Measurements from ENCODE around the gene MRPS9.

Gene MRPS9

GRCh38 chr2:105118960-105119359 is 81.1 kb downstream of the MRPS9 start:
- DNase-seq (ENCODE audit: low read depth, low spot score) = peak; percentile 49

DNA sequence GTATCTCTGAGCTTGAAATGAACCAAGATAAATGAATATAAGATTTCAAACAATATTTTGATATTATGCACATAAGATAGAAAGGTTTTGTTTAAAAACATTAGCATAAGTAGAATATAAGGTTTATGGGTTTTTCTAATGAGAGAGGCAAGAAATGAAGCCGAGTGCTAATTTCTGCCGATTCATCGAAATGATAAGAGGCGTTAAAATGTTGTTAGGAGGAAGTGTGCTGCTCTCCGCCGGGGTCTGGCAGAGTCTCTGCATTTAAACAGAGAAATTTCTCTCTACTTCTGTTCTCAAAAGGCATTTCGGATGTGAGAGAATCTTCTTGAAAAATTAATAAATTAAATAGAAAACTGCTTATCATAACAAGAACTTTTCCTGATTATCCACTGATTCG is 83.6 kb downstream of the MRPS9 start:
- no peak for DNase-seq (ENCODE audit: low read depth, low spot score)

GRCh38 chr2:105125428-105125827 is 87.6 kb downstream of the MRPS9 start:
- DNase-seq (ENCODE audit: low read depth, low spot score) = peak; percentile 32

- DNase-seq (ENCODE audit: low read depth, low spot score) = no peak
Observed at GRCh38 chr2:105125920-105126319, 88.1 kb downstream of the MRPS9 start.

DNA sequence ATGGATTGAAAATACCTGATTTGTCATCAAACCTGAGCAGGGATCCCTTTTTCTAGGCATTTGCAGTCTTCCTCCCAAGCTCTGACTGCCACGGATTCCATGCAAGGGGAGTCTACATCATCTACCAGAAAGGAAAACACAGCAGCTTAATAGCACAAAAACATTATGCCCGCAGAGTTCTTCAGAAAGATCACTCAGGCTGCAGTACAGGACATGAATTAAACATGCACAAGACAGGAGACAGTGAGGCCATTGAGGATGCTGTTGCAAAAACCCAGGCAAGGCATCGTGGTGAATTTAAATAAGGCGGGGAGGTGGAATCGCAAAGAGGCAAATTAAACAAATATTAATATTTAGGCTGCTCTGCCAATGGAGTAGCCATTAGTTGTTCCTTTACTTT is 88.5 kb downstream of the MRPS9 start:
- DNase-seq (ENCODE audit: low read depth, low spot score) = no peak

DNA sequence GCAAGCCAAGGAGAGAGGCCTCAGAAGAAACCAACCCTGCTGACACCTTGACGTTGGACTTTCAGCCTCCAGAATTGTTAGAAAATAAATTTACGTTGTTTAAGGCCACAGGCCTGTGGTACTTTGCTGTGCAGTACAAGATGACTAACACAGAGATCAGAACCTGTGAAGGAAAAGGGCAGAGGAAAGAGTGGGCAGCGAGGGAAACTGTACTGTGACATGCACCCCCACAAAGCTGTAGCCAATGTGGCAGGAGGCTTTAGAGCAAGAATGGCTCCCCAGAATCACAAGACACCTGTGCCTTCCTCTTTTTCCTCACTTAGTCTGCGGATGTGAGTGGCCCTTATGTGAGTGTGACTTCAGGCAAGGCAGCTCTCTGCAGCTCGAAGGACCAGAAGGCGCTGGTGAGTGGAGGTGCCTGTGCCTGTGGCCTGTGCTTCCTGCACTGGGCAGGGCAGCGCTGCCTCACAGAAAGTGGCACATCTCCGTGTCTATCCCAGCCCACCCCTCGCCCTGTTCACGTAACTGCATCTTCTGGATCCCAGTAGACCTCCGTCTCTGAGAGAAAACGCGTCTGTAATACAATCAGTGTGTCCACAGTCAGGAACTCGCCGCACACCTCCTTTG is 89.5 kb downstream of the MRPS9 start:
- no peak for DNase-seq (ENCODE audit: low read depth, low spot score)

GRCh38 chr2:105129722-105130232 is 91.9 kb downstream of the MRPS9 start:
- DNase-seq (ENCODE audit: low read depth, low spot score) = no peak

- no peak for DNase-seq (ENCODE audit: low read depth, low spot score)
Observed at GRCh38 chr2:105130546-105130945, 92.7 kb downstream of the MRPS9 start.

DNA sequence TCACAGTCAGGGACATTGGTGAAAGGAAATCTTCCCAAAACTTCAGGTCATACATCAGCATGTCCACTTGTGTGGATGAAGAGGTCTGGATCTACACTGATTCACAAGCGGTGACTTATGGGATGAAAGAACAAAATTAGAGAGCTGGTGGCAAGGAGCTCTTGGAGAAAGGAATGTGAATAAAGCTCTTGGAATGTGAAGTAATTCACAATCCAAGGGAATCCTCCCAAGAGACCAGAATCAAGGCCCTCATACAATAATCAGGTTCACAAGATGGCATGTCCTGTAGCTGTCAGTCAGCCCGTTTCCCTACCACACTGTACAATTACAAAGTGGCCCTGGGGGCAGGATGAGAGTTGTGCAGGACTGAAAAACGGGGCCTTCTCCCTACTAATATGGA is 96.2 kb downstream of the MRPS9 start:
- DNase-seq (ENCODE audit: low read depth, low spot score) = no peak

DNA sequence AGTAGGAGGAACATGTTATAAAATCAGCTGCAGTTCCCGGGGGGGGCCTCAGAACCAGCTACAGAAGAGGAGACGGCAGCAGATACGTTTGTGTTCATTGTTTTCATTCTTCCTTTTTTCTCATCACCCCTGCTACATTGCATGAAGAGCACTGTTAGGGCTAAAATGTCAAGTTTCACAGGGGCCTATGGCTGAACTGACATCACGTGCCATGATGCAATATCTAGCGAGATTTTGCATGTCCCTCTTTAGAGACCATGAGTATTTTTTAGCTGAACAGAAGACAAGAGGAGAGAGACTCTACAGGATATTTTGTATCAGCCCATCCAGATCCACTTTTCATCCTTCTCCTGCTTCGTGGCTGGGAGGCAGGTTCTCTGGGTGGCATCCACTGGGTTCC is 97.6 kb downstream of the MRPS9 start:
- no peak for DNase-seq (ENCODE audit: low read depth, low spot score)

DNA sequence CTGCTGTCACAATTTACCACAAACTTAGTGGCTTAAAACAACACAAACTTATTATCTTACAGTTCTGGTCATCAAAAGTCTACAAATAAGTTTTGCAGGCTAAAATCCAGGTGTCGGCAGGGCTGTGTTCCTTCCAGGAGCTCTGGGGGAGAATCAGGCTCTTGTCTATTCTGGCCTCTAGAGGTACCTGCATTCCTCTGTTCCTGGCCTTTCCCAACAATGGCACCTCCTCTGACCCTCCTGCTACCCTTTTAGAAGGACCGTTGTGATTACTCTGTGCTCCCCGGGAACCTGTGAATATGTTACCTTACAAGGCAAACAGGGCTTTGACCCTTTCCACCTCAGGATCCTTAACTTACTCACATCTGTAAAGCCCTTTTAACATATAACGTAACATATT is 98.5 kb downstream of the MRPS9 start:
- no peak for DNase-seq (ENCODE audit: low read depth, low spot score)

GRCh38 chr2:105138643-105139042 is 100.8 kb downstream of the MRPS9 start:
- DNase-seq (ENCODE audit: low read depth, low spot score) = no peak

DNA sequence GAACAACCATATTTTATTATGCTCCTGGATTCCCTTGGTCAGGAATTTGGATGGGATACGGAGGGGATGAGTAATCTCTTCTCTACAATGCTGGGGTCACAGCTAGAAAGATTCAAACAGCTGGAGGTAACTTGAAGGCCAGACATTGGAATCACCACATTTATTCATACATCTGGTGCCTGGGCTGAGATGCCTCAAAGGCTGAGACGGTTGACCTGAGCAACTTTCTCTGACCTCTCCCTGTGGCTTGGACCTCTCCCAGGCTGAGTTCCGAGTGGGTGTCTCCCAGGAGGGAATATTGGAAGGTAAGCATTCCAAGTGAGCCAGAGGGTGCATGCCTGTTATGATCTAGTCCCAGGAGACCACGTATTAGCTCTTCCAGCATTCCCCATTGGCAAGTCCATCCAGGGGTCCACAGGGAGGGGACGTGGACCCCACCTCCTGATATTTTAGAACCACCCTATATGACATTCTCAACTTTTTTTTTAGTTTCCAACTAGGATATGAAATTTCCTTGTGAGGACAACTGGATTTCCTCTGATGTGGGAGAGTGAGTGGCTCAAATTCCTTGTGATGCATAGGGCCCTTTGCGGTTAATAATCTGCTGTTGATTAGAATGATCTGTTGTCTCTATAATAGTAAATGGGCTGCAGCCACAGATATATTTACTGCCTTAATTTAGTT is 101.8 kb downstream of the MRPS9 start:
- DNase-seq (ENCODE audit: low read depth, low spot score) = no peak

DNA sequence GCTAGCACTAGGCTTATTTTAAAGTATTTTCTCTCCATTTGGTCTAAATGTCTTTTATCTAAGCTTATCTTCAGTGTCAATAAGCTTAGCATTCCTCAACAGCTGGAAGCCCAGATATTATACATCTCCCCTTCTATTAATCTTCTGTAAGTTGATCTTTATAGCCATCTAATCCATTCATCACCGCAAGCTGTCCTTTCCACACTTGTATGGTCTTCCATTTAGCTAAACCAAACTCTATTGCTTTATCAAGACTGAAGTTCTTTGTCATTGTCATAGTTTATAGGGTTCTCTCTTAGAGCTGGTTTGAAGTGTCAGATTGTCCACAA is 102.3 kb downstream of the MRPS9 start:
- DNase-seq (ENCODE audit: low read depth, low spot score) = no peak

GRCh38 chr2:105141099-105141614 is 103.3 kb downstream of the MRPS9 start:
- no peak for DNase-seq (ENCODE audit: low read depth, low spot score)

- no peak for DNase-seq (ENCODE audit: low read depth, low spot score)
Observed at GRCh38 chr2:105142239-105142638, 104.4 kb downstream of the MRPS9 start.

DNA sequence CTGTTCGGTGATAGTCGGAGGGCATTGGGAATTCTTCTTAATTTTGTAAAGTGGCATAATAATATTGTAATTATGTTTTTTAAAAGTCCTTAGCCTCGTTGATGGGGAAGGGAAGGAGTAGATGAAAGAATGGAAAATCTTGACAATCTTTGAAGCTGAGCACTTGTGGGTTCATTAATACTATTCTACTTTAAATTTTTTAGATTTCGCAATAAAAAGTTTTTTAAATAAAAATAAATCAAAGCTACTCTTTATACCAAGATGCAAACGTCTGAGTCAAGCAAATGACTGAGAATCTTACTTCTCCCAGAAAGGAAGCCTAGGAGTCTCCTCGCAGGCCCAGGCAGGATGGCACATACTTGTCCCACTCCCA is 105.2 kb downstream of the MRPS9 start:
- no peak for DNase-seq (ENCODE audit: low read depth, low spot score)

DNA sequence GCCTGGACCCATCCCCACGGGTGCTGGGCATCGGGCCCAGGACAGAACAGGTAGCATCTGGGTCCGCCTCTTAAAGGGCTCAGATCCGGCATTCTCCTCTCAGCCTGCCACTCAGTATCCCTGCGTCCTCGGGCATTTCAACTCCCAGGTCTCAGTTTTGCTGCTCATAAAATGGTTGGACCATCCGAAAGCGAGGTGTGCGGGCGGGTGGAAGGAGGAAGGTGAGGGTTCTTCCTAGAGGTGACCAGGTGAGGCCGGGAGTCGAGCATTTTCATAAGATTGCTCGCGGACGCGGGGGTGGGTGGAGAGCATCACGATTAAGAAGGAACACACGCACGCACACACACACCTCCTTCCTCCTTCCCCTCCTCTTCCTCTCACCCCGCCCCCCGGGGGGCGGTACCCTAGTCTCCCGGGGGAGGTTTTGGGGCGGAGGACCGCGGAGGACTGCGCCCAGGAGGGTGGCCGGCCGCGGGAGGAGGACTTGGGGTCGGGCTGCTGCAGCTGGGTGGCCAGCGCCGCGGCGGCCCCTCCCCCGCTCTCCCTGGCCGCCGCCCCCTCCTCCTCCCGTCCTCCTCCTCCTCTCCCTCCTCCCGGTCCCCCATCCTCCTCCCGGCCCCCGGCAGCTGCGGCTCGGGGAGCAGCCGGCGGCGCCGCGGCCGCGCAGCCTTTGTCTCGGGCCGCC is 105.7 kb downstream of the MRPS9 start:
- peak; percentile 15 for DNase-seq (ENCODE audit: low read depth, low spot score)

DNA sequence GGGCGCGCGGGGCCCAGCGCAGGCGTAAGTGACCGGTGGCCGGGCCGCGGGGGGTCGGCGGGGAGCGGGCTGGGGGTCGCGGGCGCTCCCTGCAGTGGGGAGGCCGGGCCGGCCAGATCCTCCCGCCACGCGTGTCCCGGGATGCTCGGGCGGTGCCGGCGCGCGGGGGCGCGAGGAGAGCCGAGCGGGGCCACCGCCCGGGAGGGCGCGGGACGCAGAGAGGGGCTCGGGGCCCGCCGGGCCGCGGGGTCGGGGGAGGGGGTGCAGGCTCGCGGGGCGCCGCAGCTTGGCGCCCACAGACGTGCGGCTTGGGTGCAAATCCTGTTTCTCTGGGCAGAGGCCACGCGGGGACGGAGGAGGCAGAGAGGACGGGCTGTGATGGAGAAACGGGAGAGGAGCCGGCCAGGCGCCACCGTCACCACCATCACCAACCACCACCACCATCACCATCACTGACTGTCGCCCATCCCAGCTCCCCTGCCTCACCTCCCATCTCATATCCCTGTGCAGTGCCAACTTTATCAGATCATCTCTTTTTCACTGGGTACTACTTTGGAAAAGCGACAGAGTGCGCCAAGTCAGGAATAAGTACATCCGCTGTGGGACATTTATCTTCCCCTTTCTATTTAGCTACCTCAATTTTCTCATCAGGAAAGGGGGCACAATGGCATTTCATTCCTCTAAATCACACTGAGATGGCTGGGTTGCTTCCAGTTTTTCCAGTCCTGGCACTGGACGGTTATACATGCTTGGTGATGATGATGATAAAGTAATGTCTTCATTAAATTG is 106.5 kb downstream of the MRPS9 start:
- no peak for DNase-seq (ENCODE audit: low read depth, low spot score)

- peak; percentile 11 for DNase-seq (ENCODE audit: low read depth, low spot score)
Observed at GRCh38 chr2:105144941-105145300, 107.1 kb downstream of the MRPS9 start.

- no peak for DNase-seq (ENCODE audit: low read depth, low spot score)
Observed at GRCh38 chr2:105149272-105149671, 111.4 kb downstream of the MRPS9 start.
